H1 (cell line): ENCODE data around the gene CCDC91. TPM values are rescaled to one million over a fixed set of nuclear protein-coding genes. Genes with fewer than 3 reads are reported as not detected.

Experiments used
- CBX8 ChIP-seq: fragments of 300-800, 300-1000 bp; sonication (generic); IDR thresholded peaks from 2 replicates; pipeline ENCODE4 v1.7.1; 2016; ENCODE audit warnings: low read depth, low read length, borderline replicate concordance
- CHD7 ChIP-seq: fragments of 300-600 bp; sonication (generic); IDR thresholded peaks from 2 replicates; pipeline ENCODE4 v1.7.1; 2012; ENCODE audit warnings: low read length, moderate library complexity, mild to moderate bottlenecking, inconsistent platforms; ENCODE audit not compliant: insufficient replicate concordance
- KDM1A ChIP-seq: fragments of 200-600, 300-600 bp; sonication (generic); IDR thresholded peaks from 2 replicates; pipeline ENCODE4 v1.7.1; 2016; ENCODE audit warnings: mild to moderate bottlenecking, low read length, borderline replicate concordance
- RBBP5 ChIP-seq: IDR thresholded peaks from 2 replicates; pipeline ENCODE4 v1.7.1; 2012; ENCODE audit warnings: low read depth, mild to moderate bottlenecking, inconsistent platforms, low read length, moderate library complexity, borderline replicate concordance
- SIRT6 ChIP-seq: IDR thresholded peaks from one replicate; pipeline ENCODE4 v1.7.1; 2012; ENCODE audit warnings: low read length, inconsistent platforms
- SP2 ChIP-seq: IDR thresholded peaks from 2 replicates; pipeline ENCODE4 v1.6.1; 2012; ENCODE audit warnings: mild to moderate bottlenecking, low read length, inconsistent platforms
- SRF ChIP-seq: IDR thresholded peaks from 2 replicates; pipeline ENCODE4 v1.6.1; 2011; ENCODE audit warnings: mild to moderate bottlenecking, low read depth, low read length, moderate library complexity
- polyA plus RNA-seq, 7 experiments: library from polyadenylated mRNA; depleted of rRNA in 3 of 7; stranded (reverse) in 5 of 7; unstranded in 2 of 7; fragments of >200 nt in 5 of 7; fragments of 200-250 nt in 2 of 7; gene quantifications; 1 replicate in 5 of 7; 2 replicates in 1 of 7; 4 replicates in 1 of 7; pipeline versions ENCODE4 v1.2.1 to v1.2.3, GENCODE V29; 2011 to 2013; ENCODE audit warnings: missing spikeins in 2 of 7, mixed read lengths in 2 of 7
- total RNA-seq: library from RNA; stranded (reverse); fragmentation: NEBNext Ultra II Directional; extraction: Animal tissue kit (Norgen Biotek cat#: 25700); gene quantifications from 2 replicates; pipeline ENCODE4 v1.2.1, GENCODE V29; 2021
- TF ChIP-seq, protein P1 (sequence below): IDR thresholded peaks from 2 replicates; pipeline ENCODE4 v1.6.1; 2012; ENCODE audit warnings: inconsistent platforms

CCDC91 gene
- total and polyA plus RNA-seq, 2 of the 8 experiments (the other 6 are each of a cell fraction or from before 2014, with no cell fraction given): 8.6 to 23.1 TPM

- TF ChIP-seq CHD7 (no peak), SIRT6 (no peak), SRF (no peak), CBX8 (no peak), SP2 (no peak), RBBP5 (no peak), KDM1A (no peak)
- TF ChIP-seq, protein P1, sequence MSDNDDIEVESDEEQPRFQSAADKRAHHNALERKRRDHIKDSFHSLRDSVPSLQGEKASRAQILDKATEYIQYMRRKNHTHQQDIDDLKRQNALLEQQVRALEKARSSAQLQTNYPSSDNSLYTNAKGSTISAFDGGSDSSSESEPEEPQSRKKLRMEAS: no peak
These were observed 393.5 kb downstream of the CCDC91 start (continued) for GRCh38 chr12:28583701-28584261.
